Middle frontal gyrus (tissue), 1 donor: ENCODE measurements around the gene CYSLTR2.

Experiments used
- DNase-seq: peaks from one replicate; pipeline ENCODE4 v3.0.0-alpha.2; 2015; ENCODE audit warnings: low spot score; ENCODE audit errors: extremely low spot score

CYSLTR2 gene

GRCh38 chr13:48738311-48738710 is 84.6 kb downstream of the CYSLTR2 start:
- DNase-seq: no peak

- no peak for DNase-seq
Observed at GRCh38 chr13:48739386-48739964, 85.7 kb downstream of the CYSLTR2 start.

- no peak for DNase-seq
Observed at GRCh38 chr13:48741377-48741776, 87.6 kb downstream of the CYSLTR2 start.

GRCh38 chr13:48746821-48747220 is 93.1 kb downstream of the CYSLTR2 start:
- no peak for DNase-seq

- no peak for DNase-seq
Observed at GRCh38 chr13:48748681-48749080, 95.0 kb downstream of the CYSLTR2 start.

GRCh38 chr13:48749144-48749543 is 95.4 kb downstream of the CYSLTR2 start:
- no peak for DNase-seq

- DNase-seq: no peak
Observed at GRCh38 chr13:48749699-48750473, 96.2 kb downstream of the CYSLTR2 start.

- no peak for DNase-seq
Observed at GRCh38 chr13:48750588-48751383, 97.1 kb downstream of the CYSLTR2 start.

- no peak for DNase-seq
Observed at GRCh38 chr13:48760626-48761025, 106.9 kb downstream of the CYSLTR2 start.
